GM12878 (cell line): ENCODE data around the gene PRR3. TPM values are rescaled to one million over a fixed set of nuclear protein-coding genes. Genes with fewer than 3 reads are reported as not detected.
A peak's percentile ranks its signal among the peaks of the same experiment; 100 is the strongest.

Experiments used
- ATAC-seq: fragments of 200-7000 bp; cut with Tn5 transposase; 3 replicates; pipeline ENCODE4 v1.9.1; 2020; ENCODE audit warnings: mild to moderate bottlenecking, moderate library complexity
- BruUV-seq: library from RNA; stranded (reverse); fragments of 400-500 nt; replicated peaks from 2 replicates; lab custom pipeline; 2021; lab: Mats Ljungman, UMichigan
- CTCF ChIA-PET: fragments of 300-600 bp; sonication (Branson Sonifier 250); formaldehyde crosslinking; extraction: SDS; loops from one replicate; lab custom pipeline; 2021; ENCODE audit warnings: inconsistent platforms; lab: Yijun Ruan, JAX
- POLR2A ChIA-PET: fragments of 350-600 bp; formaldehyde crosslinking; extraction: SDS; loops from one replicate; lab custom pipeline; 2021; ENCODE audit warnings: inconsistent platforms; lab: Charles Lee
- RAD21 ChIA-PET: fragments of 300-600 bp; sonication (Branson Sonifier 250); formaldehyde crosslinking; loops from one replicate; lab custom pipeline; 2023; ENCODE audit warnings: antibody characterized with exemption; ENCODE audit not compliant: unreplicated experiment; lab: Charles Lee
- SMC1A ChIA-PET: fragments of 300-600 bp; sonication (Branson Sonifier 250); formaldehyde crosslinking; loops from one replicate; lab custom pipeline; 2023; ENCODE audit not compliant: unreplicated experiment, uncharacterized antibody; lab: Charles Lee
- DNase-seq: peaks from one replicate; pipeline ENCODE4 v3.0.0-alpha.2; 2011; ENCODE audit warnings: low read depth, low spot score
- FAIRE-seq: peaks from 3 replicates; lab custom pipeline; 2011; peaks lifted over from hg19 to GRCh38; lab: Jason Lieb, UNC
- H2AFZ ChIP-seq: 2 replicates; pipeline ENCODE4 v1.6.0; 2011; ENCODE audit warnings: low read depth, low read length, control low read depth; ENCODE audit not compliant: control insufficient read depth
- H3K27ac ChIP-seq: 2 replicates; pipeline ENCODE4 v1.5.1; 2011; ENCODE audit warnings: control low read depth; ENCODE audit not compliant: control insufficient read depth, insufficient read depth
- H3K27me3 ChIP-seq, 2 experiments: replicated peaks in 1 of 2; 2 replicates each; pipeline versions ENCODE4 v1.6.0 to v1.6.1; 2011; ENCODE audit warnings: low read length in 1 of 2; ENCODE audit not compliant: control insufficient read depth in 2 of 2, insufficient read depth in 2 of 2
- H3K36me3 ChIP-seq, 2 experiments: 2 replicates each; pipeline ENCODE4 v1.5.1; 2011; ENCODE audit warnings: low read length in 1 of 2; ENCODE audit not compliant: control insufficient read depth in 2 of 2, insufficient read depth in 2 of 2
- H3K4me1 ChIP-seq: 2 replicates; pipeline ENCODE4 v1.6.1; 2011; ENCODE audit warnings: mild to moderate bottlenecking, low read length, moderate library complexity, mixed read lengths; ENCODE audit not compliant: control insufficient read depth, insufficient read depth
- H3K4me2 ChIP-seq: 2 replicates; pipeline ENCODE4 v1.6.0; 2011; ENCODE audit warnings: control low read depth; ENCODE audit not compliant: control insufficient read depth, insufficient read depth
- H3K4me3 ChIP-seq: fragments of 200-600 bp; sonication (generic); 2 replicates; pipeline ENCODE4 v1.5.1; 2016
- H3K79me2 ChIP-seq: 2 replicates; pipeline ENCODE4 v1.6.0; 2011; ENCODE audit warnings: low read length; ENCODE audit not compliant: control insufficient read depth, insufficient read depth
- H3K9ac ChIP-seq: 2 replicates; pipeline ENCODE4 v1.8.0; 2011; ENCODE audit warnings: low read length, control low read depth, mixed read lengths; ENCODE audit not compliant: control insufficient read depth, insufficient read depth
- H3K9me3 ChIP-seq: replicated peaks from 3 replicates; pipeline ENCODE4 v1.5.1; 2011; ENCODE audit warnings: mild to moderate bottlenecking, low read length; ENCODE audit not compliant: control insufficient read depth, insufficient read depth
- H4K20me1 ChIP-seq: 2 replicates; pipeline ENCODE4 v1.6.0; 2011; ENCODE audit not compliant: control insufficient read depth, insufficient read depth
- BCL3 ChIP-seq: IDR thresholded peaks from 2 replicates; pipeline ENCODE4 v1.6.1; 2011; ENCODE audit warnings: borderline replicate concordance, low read depth, mild to moderate bottlenecking, moderate library complexity, low read length; ENCODE audit not compliant: insufficient read depth, poor library complexity, severe bottlenecking
- BHLHE40 ChIP-seq, 2 experiments: fragments of 450-650 bp in 1 of 2; IDR thresholded peaks; 2 replicates each; pipeline ENCODE4 v1.6.1; 2011 to 2017; ENCODE audit warnings: low read depth in 2 of 2, borderline replicate concordance in 1 of 2, improper control_type of control experiment in 1 of 2, low read length in 1 of 2, mild to moderate bottlenecking in 1 of 2
- BMI1 ChIP-seq: fragments of 450-650 bp; IDR thresholded peaks from 2 replicates; pipeline ENCODE4 v1.6.1; 2016; ENCODE audit warnings: mild to moderate bottlenecking, moderate library complexity, borderline replicate concordance
- DPF2 ChIP-seq: fragments of 450-650 bp; IDR thresholded peaks from 2 replicates; pipeline ENCODE4 v1.6.1; 2017; ENCODE audit warnings: mild to moderate bottlenecking
- IKZF1 ChIP-seq: fragments of 450-650 bp; conservative IDR thresholded peaks from 2 replicates; pipeline ENCODE4 v1.6.1; 2017; ENCODE audit warnings: antibody characterized with exemption, mild to moderate bottlenecking
- IRF4 ChIP-seq: IDR thresholded peaks from 2 replicates; pipeline ENCODE4 v1.6.1; 2011; ENCODE audit warnings: low read depth, low read length
- MLLT1 ChIP-seq: fragments of 450-650 bp; IDR thresholded peaks from 2 replicates; pipeline ENCODE4 v1.6.1; 2016; ENCODE audit warnings: mild to moderate bottlenecking
- MTA3 ChIP-seq: IDR thresholded peaks from 2 replicates; pipeline ENCODE4 v1.6.1; 2012; ENCODE audit warnings: low read length, inconsistent platforms, borderline replicate concordance
- MXI1 ChIP-seq: fragments of 150-350 bp; IDR thresholded peaks from 2 replicates; pipeline ENCODE4 v1.6.1; 2011; ENCODE audit warnings: low read depth, mild to moderate bottlenecking, inconsistent platforms, low read length, improper control_type of control experiment
- NR2F1 ChIP-seq: fragments of 450-650 bp; conservative IDR thresholded peaks from 2 replicates; pipeline ENCODE4 v1.6.1; 2017; ENCODE audit warnings: mild to moderate bottlenecking
- NRF1 ChIP-seq: conservative IDR thresholded peaks from 2 replicates; pipeline ENCODE4 v1.6.1; 2011; ENCODE audit warnings: mild to moderate bottlenecking, low read depth, low read length, improper control_type of control experiment
- PKNOX1 ChIP-seq: fragments of 450-650 bp; IDR thresholded peaks from 2 replicates; pipeline ENCODE4 v1.6.1; 2016; ENCODE audit warnings: mild to moderate bottlenecking
- RAD21 ChIP-seq: IDR thresholded peaks from 2 replicates; pipeline ENCODE4 v1.6.1; 2011; ENCODE audit warnings: mild to moderate bottlenecking, low read depth, low read length, moderate library complexity; ENCODE audit not compliant: insufficient read depth
- SMAD1 ChIP-seq: fragments of 450-650 bp; IDR thresholded peaks from 2 replicates; pipeline ENCODE4 v1.6.1; 2018; ENCODE audit warnings: mild to moderate bottlenecking, low read depth; ENCODE audit not compliant: partially characterized antibody
- SRF ChIP-seq, 2 experiments: IDR thresholded peaks; 2 replicates each; pipeline ENCODE4 v1.6.1; 2011; ENCODE audit warnings: low read depth in 2 of 2, low read length in 2 of 2, mild to moderate bottlenecking in 1 of 2, moderate library complexity in 1 of 2
- WRNIP1 ChIP-seq: IDR thresholded peaks from 2 replicates; pipeline ENCODE4 v1.6.1; 2011; ENCODE audit warnings: low read depth, low read length, improper control_type of control experiment, borderline replicate concordance
- ZNF687 ChIP-seq: fragments of 450-650 bp; IDR thresholded peaks from 2 replicates; pipeline ENCODE4 v1.6.1; 2017; ENCODE audit warnings: mild to moderate bottlenecking, moderate library complexity
- WGBS: methylation state at CpG from one replicate; pipeline ENCODE4 v1.1.6; 2016; ENCODE audit warnings: low lambda C conversion rate; ENCODE audit not compliant: insufficient replicate concordance, insufficient coverage; ENCODE audit errors: missing lambda C conversion rate; 5-methylcytosine and 5-hydroxymethylcytosine counted together
- in situ Hi-C: fragments of 300-500 bp; cut with MboI; formaldehyde crosslinking; loops from 9 replicates; pipeline ENCODE4 v1.14.3; 2018; ENCODE audit warnings: mixed read lengths
- intact Hi-C: fragments of 100-400 bp; cut with micrococcal nuclease; formaldehyde crosslinking; loops from one replicate; pipeline ENCODE4 v1.14.2; 2022; ENCODE audit not compliant: unreplicated experiment
- polyA plus RNA-seq, 11 experiments: library from polyadenylated mRNA; depleted of rRNA in 4 of 11; unstranded in 6 of 11; stranded (reverse) in 5 of 11; fragments of >200 nt; fragmentation: Nextera tagmentation in 4 of 11; fragmentation: Illumina TruSeq in 1 of 11; extraction: Ambion mirVana in 4 of 11; extraction: Trizol in 1 of 11; gene quantifications; 1 replicate in 1 of 11; 2 replicates in 10 of 11; pipeline versions ENCODE4 v1.2.1 to v1.2.3, GENCODE V29; 2011 to 2016; ENCODE audit warnings: inconsistent platforms in 2 of 11, missing spikeins in 2 of 11, low read depth in 1 of 11
- total RNA-seq, 4 experiments: library from RNA; depleted of rRNA in 3 of 4; stranded (reverse); fragments of >200 nt in 3 of 4; fragmentation: Illumina TruSeq in 1 of 4; extraction: Trizol in 1 of 4; gene quantifications; 2 replicates each; pipeline versions ENCODE4 v1.2.1 to v1.2.3, GENCODE V29; 2013 to 2021

The PRR3 gene
- total and polyA plus RNA-seq, 10 of the 15 experiments (the other 5 are each of a cell fraction or from before 2014, with no cell fraction given) = 14.0 to 38.2 (median 20.5) TPM

GRCh38 chr6:30568245-30568644 lies 11.2 kb downstream of the PRR3 start:
- no peak overlapping the region for H3K4me3 ChIP-seq
- no peaks in the 10 kb centered on the region for H4K20me1 ChIP-seq
- no peaks in the 10 kb centered on the region for H3K27me3 ChIP-seq
- no peaks in the 10 kb centered on the region for H3K36me3 ChIP-seq
- no peak overlapping the region for H3K9ac ChIP-seq
- H2AFZ ChIP-seq = no peak overlapping the region
- POLR2A ChIA-PET = no interaction called here
- H3K4me1 ChIP-seq = peaks cover 15% of the 10 kb centered on the region
- FAIRE-seq (no peak), DNase-seq (no peak), ATAC-seq (peak; percentile 34)
- BruUV-seq = no TSS peak
- H3K4me2 ChIP-seq = no peak overlapping the region
- H3K27ac ChIP-seq = no peak overlapping the region
- in situ Hi-C loops (no loop called here), intact Hi-C loops (no loop called here)
- RAD21 ChIA-PET = no interaction called here
- 64% methylated on average over 3 of the region's 3 CpGs for WGBS
- no peaks in the 10 kb centered on the region for H3K9me3 ChIP-seq
- CTCF ChIA-PET = interaction anchor here (2.5 kb wide), 1 partner anchor 23 kb away, joined by 9 read pairs; no protein-coding TSS in a partner anchor
- H3K79me2 ChIP-seq = peaks cover 22% of the 10 kb centered on the region
- SMC1A ChIA-PET = no interaction called here
- TF ChIP-seq IKZF1 (0 out of 2 replicates have a peak, but pooled peaks have one; percentile 27), BMI1 (no peak), NR2F1 (peak; percentile 45; the same call in 1 of the 2 replicates), DPF2 (0 out of 2 replicates have a peak, but pooled peaks have one; percentile 40), IRF4 (no peak), PKNOX1 (0 out of 2 replicates have a peak, but pooled peaks have one; percentile 36), WRNIP1 (no peak), BCL3 (no peak), MLLT1 (no peak), SMAD1 (peak; percentile 67), SRF (IDR thresholded peaks at IDR 0.05; ENCODE audit: low read depth in 2 of 2, low read length in 2 of 2) (no peak), BHLHE40 (IDR thresholded peaks at IDR 0.05; ENCODE audit: borderline replicate concordance in 1 of 2, low read depth in 2 of 2, low read length in 1 of 2) (0 out of 4 replicates have a peak, but pooled peaks of 1 of the 2 experiments have one; percentile 17), MTA3 (no peak), MXI1 (no peak), ZNF687 (no peak), RAD21 (no peak), NRF1 (no peak)
